Measurements from ENCODE around the gene IKZF1. TPM values are rescaled to one million over a fixed set of nuclear protein-coding genes. Genes with fewer than 3 reads are reported as not detected.

Gene IKZF1
- total and polyA plus RNA-seq, 9 of the 15 experiments (the other 6 are each of a cell fraction or from before 2014, with no cell fraction given) = 12.6 to 85.3 (median 44.7) TPM

DNA sequence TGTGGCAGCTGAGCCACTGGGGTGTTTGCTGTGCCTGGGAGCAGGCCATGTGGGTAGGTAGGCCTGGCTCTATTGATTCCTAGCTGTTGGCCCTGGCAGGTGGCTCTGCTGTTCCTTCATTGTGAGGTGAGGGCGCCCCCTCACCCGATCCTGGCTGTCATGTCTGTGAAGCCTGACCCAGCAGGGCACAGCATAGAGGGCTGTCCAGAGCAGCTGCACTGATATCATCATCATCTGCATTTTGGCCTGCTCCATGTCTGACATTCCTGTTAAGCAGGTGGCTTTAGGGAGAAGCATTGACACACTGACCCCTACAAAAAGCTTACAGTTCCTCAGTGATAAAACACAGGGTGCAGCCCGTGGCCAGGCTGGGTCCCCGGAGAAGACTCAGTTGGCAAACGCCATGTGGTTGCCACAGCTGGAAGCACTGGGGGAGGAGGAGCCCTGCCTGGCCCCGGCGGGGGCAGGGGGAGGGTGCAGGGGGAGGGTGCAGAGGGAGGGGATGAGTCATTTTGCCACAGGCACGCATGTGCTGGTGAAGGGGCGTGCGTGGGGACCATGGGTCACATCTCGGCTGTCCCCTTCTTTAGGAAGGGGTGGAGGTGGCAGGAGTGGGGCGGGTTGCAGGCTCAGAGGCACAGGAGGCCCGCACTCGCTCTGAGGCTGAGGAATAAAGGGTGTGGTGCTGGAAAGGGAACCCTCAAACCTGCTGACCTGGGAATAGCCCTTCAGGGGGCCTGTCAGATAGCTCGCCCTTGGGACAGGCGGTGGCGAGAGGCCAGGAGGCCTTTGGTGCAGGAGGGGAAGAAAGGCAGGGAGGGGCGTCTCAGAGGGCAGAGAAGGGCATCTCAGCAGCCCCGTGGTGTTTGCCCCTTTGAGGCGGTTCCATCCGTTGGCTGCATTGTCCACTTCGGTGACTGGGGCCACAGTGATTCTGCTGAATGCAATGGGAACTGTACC is 31.6 kb downstream of the IKZF1 start (continued):
- TF ChIP-seq, protein P1, sequence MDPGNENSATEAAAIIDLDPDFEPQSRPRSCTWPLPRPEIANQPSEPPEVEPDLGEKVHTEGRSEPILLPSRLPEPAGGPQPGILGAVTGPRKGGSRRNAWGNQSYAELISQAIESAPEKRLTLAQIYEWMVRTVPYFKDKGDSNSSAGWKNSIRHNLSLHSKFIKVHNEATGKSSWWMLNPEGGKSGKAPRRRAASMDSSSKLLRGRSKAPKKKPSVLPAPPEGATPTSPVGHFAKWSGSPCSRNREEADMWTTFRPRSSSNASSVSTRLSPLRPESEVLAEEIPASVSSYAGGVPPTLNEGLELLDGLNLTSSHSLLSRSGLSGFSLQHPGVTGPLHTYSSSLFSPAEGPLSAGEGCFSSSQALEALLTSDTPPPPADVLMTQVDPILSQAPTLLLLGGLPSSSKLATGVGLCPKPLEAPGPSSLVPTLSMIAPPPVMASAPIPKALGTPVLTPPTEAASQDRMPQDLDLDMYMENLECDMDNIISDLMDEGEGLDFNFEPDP (CRISPR knock-in tag; IDR thresholded peaks at IDR 0.05) = no peak
- TF ChIP-seq CREB1 (IDR thresholded peaks at IDR 0.05) (no peak), CREB1 (CRISPR knock-in tag; IDR thresholded peaks at IDR 0.05) (no peak), CBX1 (IDR thresholded peaks at IDR 0.05; ENCODE audit: low read depth) (no peak), MAZ (CRISPR knock-in tag; conservative IDR thresholded peaks at IDR 0.05 in 1 of 2, IDR thresholded peaks at IDR 0.05 in 1 of 2) (peak in 1 of 2 experiments; percentile 43; a peak in 1 of 4 replicates), ZNF124 (CRISPR knock-in tag; IDR thresholded peaks at IDR 0.05) (no peak), KLF10 (CRISPR knock-in tag; IDR thresholded peaks at IDR 0.05) (no peak), ZNF444 (CRISPR knock-in tag; IDR thresholded peaks at IDR 0.05) (peak; percentile 95), ESRRB (CRISPR knock-in tag; IDR thresholded peaks at IDR 0.05; ENCODE audit: borderline replicate concordance) (no peak), ATF1 (CRISPR knock-in tag; IDR thresholded peaks at IDR 0.05) (no peak), ATF1 (tag; IDR thresholded peaks at IDR 0.05) (no peak), JUND (IDR thresholded peaks at IDR 0.05; ENCODE audit: borderline replicate concordance, low read depth, low read length) (peak; percentile 81), JUND (tag; IDR thresholded peaks at IDR 0.05; ENCODE audit: borderline replicate concordance, low read depth, low read length) (peak; percentile 51; the same call in 1 of the 3 replicates), SMARCB1 (IDR thresholded peaks at IDR 0.05; ENCODE audit: insufficient read length, low read depth) (no peak)
- TF ChIP-seq, protein P2, sequence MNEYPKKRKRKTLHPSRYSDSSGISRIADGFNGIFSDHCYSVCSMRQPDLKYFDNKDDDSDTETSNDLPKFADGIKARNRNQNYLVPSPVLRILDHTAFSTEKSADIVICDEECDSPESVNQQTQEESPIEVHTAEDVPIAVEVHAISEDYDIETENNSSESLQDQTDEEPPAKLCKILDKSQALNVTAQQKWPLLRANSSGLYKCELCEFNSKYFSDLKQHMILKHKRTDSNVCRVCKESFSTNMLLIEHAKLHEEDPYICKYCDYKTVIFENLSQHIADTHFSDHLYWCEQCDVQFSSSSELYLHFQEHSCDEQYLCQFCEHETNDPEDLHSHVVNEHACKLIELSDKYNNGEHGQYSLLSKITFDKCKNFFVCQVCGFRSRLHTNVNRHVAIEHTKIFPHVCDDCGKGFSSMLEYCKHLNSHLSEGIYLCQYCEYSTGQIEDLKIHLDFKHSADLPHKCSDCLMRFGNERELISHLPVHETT (CRISPR knock-in tag; conservative IDR thresholded peaks at IDR 0.05 in 1 of 2, IDR thresholded peaks at IDR 0.05 in 1 of 2) = peak in 1 of 2 experiments; percentile 53; a peak in 1 of 4 replicates
- TF ChIP-seq, protein P3, sequence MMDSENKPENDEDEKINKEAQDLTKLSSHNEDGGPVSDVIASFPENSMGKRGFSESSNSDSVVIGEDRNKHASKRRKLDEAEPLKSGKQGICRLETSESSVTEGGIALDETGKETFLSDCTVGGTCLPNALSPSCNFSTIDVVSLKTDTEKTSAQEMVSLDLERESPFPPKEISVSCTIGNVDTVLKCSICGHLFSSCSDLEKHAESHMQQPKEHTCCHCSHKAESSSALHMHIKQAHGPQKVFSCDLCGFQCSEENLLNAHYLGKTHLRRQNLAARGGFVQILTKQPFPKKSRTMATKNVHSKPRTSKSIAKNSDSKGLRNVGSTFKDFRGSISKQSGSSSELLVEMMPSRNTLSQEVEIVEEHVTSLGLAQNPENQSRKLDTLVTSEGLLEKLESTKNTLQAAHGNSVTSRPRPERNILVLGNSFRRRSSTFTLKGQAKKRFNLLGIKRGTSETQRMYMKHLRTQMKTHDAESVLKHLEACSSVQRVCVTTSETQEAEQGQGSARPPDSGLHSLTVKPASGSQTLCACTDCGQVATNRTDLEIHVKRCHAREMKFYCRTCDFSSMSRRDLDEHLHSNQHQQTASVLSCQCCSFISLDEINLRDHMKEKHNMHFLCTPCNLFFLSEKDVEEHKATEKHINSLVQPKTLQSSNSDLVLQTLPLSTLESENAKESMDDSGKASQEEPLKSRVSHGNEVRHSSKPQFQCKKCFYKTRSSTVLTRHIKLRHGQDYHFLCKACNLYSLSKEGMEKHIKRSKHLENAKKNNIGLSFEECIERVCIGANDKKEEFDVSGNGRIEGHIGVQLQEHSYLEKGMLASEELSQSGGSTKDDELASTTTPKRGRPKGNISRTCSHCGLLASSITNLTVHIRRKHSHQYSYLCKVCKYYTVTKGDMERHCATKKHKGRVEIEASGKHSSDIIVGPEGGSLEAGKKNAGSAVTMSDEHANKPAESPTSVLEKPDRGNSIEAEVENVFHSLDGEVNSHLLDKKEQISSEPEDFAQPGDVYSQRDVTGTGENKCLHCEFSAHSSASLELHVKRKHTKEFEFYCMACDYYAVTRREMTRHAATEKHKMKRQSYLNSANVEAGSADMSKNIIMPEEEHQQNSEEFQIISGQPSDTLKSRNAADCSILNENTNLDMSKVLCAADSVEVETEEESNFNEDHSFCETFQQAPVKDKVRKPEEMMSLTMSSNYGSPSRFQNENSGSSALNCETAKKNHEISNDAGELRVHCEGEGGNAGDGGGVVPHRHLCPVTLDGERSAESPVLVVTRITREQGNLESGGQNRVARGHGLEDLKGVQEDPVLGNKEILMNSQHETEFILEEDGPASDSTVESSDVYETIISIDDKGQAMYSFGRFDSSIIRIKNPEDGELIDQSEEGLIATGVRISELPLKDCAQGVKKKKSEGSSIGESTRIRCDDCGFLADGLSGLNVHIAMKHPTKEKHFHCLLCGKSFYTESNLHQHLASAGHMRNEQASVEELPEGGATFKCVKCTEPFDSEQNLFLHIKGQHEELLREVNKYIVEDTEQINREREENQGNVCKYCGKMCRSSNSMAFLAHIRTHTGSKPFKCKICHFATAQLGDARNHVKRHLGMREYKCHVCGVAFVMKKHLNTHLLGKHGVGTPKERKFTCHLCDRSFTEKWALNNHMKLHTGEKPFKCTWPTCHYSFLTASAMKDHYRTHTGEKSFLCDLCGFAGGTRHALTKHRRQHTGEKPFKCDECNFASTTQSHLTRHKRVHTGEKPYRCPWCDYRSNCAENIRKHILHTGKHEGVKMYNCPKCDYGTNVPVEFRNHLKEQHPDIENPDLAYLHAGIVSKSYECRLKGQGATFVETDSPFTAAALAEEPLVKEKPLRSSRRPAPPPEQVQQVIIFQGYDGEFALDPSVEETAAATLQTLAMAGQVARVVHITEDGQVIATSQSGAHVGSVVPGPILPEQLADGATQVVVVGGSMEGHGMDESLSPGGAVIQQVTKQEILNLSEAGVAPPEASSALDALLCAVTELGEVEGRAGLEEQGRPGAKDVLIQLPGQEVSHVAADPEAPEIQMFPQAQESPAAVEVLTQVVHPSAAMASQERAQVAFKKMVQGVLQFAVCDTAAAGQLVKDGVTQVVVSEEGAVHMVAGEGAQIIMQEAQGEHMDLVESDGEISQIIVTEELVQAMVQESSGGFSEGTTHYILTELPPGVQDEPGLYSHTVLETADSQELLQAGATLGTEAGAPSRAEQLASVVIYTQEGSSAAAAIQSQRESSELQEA (IDR thresholded peaks at IDR 0.05; ENCODE audit: low read depth) = no peak
